Measurements from ENCODE around the gene DNER.
"Not testable (repeated sequence)": the region's sequence is repeated elsewhere in the genome, so short reads cannot be mapped to it uniquely, and the experiment has no call there.

The DNER gene

DNA sequence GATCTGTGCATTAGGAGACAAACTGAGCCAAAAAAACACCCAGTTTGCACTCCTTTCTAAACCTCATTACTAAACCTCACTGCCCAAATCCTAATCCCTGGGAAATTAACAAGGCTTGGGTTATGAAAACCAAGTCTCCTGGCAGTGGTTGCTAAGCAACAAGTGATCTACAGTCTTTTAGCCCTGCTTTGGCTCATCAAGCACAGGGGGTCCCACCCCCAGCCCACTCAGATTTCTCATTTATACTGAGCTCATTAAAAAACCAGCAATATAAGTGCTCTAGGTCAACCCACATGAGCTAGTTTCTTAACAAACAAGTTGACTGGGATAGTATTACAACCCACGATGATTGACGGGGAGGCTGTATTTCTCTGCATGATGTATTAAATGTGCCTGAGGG, 18.4 kb downstream of the DNER start:
- DNase-seq = no peak
- Mint-ChIP-seq H3K9me3 (no peaks in the 10 kb centered on the region), H3K4me3 (no peak overlapping the region), H3K4me1 (no peaks in the 10 kb centered on the region), H3K27me3 (peaks cover 10% of the 10 kb centered on the region), H3K27ac (no peak overlapping the region)
- no peak for ATAC-seq

DNA sequence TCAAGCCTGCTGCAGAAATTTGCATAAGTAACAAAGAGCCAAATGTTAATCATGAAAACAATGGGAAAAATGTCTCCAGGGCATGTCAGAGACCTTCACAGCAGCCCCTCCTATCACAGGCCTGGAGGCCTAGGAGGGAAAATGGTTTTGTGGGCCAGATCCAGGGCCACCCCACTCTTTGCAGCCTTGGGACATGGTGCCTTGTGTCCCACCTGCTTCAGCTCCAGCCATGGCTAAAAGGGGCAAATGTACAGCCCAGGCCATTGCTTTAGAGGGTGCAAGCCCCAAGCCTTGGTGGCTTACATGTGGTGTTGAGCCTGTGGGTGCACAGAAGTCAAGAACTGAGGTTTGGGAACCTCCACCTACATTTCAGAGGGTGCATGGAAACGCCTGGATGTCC, 20.5 kb downstream of the DNER start:
- not testable (repeated sequence) for H3K4me3 Mint-ChIP-seq, H3K9me3 Mint-ChIP-seq, ATAC-seq, H3K27me3 Mint-ChIP-seq, H3K4me1 Mint-ChIP-seq, DNase-seq
- H3K27ac Mint-ChIP-seq = peak overlapping the region in 1 of 2 donors; percentile 6

DNA sequence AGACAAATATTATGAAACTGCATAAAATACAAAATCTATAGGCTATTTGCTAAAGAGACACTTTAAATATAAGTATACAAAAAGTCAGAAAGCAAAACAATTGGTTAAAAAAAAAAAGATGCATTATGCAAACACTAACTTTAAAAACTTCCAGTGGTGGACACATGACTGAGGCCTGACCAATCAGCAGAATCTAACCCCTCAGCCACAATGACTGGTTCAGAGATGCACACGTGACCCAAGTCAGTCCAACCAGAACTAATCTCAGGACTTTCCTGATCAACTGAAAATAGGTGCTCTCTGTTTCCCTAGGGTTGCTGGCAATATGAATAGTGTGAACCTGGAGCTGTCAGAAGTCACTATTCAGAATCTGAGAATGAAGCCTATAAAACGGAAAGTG, 22.7 kb downstream of the DNER start:
- Mint-ChIP-seq H3K9me3 (no peaks in the 10 kb centered on the region), H3K4me3 (no peak overlapping the region), H3K27ac (no peak overlapping the region), H3K27me3 (peaks cover 2% of the 10 kb centered on the region), H3K4me1 (no peaks in the 10 kb centered on the region)
- no peak for ATAC-seq
- no peak for DNase-seq

DNA sequence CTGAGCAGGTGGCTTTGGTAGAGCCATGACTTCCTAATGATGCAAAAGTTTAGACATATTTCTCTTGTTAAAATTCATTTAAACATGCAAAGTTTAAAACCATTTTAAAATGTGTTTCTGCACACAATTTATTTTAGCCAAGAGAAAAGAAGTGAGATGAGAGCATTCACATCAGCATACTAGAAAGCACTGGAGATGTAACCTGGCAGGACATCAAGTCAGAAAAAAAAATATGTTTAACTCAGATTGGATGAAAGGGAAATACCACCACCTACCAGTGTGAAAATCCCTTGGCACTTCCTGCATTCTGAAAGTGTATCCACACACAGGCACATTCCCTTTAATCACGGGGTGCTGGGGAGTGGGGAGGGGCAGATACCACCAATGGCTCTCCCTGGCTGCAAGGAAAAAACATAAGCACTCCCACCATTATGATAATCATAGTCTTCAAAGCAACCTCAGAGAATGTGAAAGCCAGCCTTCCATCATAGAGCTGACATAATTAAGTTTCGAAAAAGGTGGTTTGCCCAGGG, 25.0 kb downstream of the DNER start:
- H3K27me3 Mint-ChIP-seq = peaks cover 19% of the 10 kb centered on the region
- H3K4me3 Mint-ChIP-seq = no peak overlapping the region
- H3K9me3 Mint-ChIP-seq = peaks cover 0 to 7% of the 10 kb centered on the region in 2 donors
- ATAC-seq (no peak), DNase-seq (no peak)
- H3K4me1 Mint-ChIP-seq = no peaks in the 10 kb centered on the region
- H3K27ac Mint-ChIP-seq = no peak overlapping the region

DNA sequence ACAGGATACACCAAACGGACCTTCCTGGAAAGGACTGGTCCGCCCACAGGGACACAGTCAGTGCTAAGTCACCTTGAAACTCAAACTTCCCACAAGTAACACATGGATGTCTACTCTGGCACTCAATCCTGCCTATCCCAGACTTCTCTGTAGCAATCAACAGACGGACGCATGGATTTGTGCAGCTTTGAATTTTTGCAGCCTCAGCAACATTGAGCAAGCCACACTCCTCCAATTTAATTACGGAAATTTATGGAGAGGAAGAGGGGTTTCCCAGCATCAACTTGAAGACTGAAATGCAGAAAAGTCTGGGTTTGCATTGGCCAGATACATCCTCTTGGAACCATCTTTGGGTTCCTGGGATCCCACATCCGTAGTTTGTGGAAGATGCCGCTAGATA, 26.2 kb downstream of the DNER start:
- H3K4me3 Mint-ChIP-seq = no peak overlapping the region
- no peak for ATAC-seq
- H3K9me3 Mint-ChIP-seq = peaks cover 0 to 7% of the 10 kb centered on the region in 2 donors
- H3K4me1 Mint-ChIP-seq = no peaks in the 10 kb centered on the region
- H3K27ac Mint-ChIP-seq = no peak overlapping the region
- no peak for DNase-seq
- H3K27me3 Mint-ChIP-seq = peaks cover 31% of the 10 kb centered on the region

DNA sequence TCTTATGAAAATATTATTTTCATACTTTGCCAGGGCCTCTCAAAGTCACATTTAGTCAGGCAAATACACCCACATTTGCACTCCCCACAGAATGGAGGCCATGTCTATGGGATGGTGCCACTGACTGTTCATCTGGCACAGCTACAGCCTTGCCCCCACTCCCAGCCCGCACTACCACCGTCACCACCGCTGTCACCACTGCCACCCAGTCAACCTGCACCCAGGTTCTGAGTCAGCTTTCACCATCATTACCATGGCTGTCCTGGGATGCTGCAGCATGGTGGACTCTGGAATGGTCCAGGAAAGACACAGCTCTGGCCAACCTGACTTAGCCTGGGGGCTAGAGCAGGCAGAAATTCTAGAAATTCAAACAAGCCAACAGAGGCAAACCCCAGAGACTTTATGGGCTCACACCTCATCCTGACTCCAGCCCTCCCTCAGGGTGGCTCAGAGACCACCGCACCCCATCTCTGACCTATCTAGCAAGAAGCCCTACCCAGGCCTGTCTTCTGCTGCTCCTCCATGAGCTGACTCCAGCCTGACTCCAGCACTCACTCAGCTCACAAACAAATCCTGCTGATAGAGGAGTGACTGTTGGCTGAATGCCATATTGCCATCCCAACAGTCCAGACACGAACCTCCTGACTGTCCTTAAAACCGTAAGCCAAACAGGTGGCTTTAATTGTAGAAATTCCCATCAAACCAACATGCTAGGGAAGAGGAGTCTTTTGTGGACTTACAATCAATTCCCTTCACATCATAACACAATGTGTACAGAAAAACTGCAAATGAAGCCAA, 28.0 kb downstream of the DNER start:
- Mint-ChIP-seq H3K27me3 (peaks cover 45% of the 10 kb centered on the region), H3K27ac (no peak overlapping the region), H3K4me3 (no peak overlapping the region), H3K4me1 (no peaks in the 10 kb centered on the region), H3K9me3 (peaks cover 0 to 7% of the 10 kb centered on the region in 2 donors)
- DNase-seq (no peak), ATAC-seq (no peak)

DNA sequence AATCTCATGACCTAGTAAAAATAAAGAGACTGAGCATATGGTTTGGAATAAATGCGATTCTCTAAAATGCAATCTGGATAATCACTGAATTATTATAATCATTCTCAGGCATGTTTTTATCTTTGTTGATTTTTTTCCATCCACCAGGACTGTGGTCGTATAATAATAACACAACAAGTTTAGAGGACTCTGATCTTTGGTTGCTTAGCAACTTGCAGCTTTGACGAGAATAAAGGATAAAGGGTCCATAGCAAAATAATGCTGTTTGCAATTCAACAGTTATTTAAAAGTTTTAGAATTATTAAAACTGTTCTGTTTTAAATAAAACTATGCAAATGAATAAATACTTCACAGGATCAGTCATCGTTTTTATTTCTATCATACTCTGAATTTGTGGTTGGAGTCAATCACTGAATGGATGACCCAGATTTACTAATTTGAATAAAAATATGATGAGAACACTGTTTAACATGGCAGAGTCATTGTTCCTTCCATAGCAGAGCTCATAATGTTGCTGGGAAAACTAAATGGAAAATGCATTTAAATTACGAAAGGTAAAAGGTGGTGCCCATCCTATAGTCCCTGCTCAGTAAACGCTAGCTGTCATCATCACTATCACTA, 29.3 kb downstream of the DNER start:
- H3K27me3 Mint-ChIP-seq = peaks cover 49% of the 10 kb centered on the region
- no peak for ATAC-seq
- H3K4me3 Mint-ChIP-seq = no peak overlapping the region
- no peak overlapping the region for H3K27ac Mint-ChIP-seq
- no peaks in the 10 kb centered on the region for H3K4me1 Mint-ChIP-seq
- DNase-seq = no peak
- H3K9me3 Mint-ChIP-seq = peaks cover 0 to 7% of the 10 kb centered on the region in 2 donors

DNA sequence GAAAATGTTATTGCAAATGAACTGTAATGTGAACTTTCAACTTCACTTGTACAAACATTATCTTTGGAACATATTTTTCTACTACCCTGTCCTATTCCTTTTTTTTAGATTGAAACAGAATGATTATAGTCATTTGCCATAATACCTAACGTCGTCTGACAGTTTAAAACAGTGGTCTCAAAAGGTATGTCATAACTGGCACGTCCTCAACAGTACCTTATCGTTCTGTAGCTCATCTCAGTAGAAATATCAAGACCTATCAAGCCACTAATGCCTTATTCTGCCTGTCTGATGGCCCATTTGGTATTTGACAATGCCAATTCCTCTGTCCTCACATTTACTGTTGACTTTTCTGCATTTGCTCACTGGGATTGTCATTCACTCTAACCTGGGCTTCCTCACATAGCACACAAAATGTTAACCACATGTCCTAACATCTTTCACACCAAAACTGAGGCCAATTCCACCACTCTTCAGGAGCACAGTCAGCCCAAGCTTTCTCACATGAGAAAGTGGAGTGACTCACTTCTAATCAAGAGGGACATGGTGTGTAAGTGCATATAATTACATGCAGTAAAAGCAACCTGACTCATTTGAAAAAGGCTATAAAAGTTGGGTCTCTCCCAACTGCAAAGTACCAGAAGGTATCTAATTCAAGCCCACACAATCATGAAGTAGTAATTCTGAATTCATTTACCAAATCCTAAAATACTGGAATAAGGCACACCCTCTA, 34.8 kb downstream of the DNER start:
- no peak overlapping the region for H3K27ac Mint-ChIP-seq
- no peaks in the 10 kb centered on the region for H3K4me1 Mint-ChIP-seq
- no peaks in the 10 kb centered on the region for H3K9me3 Mint-ChIP-seq
- H3K4me3 Mint-ChIP-seq = no peak overlapping the region
- ATAC-seq = no peak
- H3K27me3 Mint-ChIP-seq = peaks cover 69% of the 10 kb centered on the region
- DNase-seq = no peak

DNA sequence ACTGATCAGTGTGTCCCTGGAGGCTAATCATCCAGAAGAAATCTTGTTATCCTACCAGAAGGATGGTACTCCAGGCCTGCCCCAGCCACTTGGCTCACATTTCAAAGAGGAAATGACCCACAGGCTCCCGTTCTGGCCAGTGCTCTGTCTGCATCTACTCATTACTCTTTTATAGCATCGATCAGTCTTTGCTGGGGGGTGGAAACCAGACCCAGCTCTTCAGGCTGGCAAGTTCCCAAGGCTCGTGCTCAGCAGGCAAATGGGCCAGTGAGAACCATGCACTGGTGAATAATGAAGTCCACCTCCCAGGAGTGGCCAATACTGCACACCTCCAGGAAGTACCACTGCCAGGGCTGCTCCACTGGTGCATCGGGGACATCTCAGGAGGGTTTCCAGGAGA, 38.8 kb downstream of the DNER start:
- Mint-ChIP-seq H3K9me3 (no peaks in the 10 kb centered on the region), H3K4me3 (no peak overlapping the region), H3K27me3 (peaks cover 74% of the 10 kb centered on the region), H3K4me1 (no peaks in the 10 kb centered on the region), H3K27ac (peak overlapping the region in 1 of 2 donors; percentile 32)
- no peak for ATAC-seq
- no peak for DNase-seq

DNA sequence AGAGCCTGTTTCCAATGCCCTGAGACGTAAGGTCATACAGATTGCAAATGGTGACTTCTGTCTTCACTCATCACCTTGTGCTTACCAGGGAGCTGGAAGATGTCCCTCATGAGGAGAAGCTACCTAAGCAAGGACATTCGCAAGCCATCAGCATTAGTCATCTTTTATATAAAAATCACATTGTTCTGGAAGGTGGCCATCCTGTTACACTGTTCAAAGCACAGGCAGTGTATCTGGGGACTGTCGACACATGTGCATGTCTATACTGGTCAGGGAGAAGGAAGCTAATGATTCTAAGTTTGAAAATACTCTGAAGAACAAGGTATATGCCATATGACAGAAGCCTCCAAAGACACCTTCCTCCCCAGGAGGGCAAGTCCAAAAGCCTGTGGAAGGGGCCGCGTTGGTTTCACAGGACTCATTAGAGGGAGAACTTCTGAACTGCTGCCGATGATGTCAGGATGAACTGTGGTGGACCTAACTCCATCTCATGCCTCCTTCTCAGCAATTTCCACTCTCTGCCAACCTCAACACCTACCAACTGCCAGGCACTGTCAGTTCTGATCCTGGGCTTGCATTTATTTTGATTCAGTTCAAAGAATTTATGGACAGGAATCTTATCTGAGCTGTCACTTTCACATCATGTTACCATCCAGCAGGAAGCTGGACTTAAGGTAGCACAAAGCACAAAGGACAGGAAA, 39.4 kb downstream of the DNER start:
- no peak overlapping the region for H3K4me3 Mint-ChIP-seq
- H3K27ac Mint-ChIP-seq = peak overlapping the region in 1 of 2 donors; percentile 32
- no peaks in the 10 kb centered on the region for H3K4me1 Mint-ChIP-seq
- ATAC-seq (no peak), DNase-seq (no peak)
- no peaks in the 10 kb centered on the region for H3K9me3 Mint-ChIP-seq
- H3K27me3 Mint-ChIP-seq = peaks cover 74% of the 10 kb centered on the region

DNA sequence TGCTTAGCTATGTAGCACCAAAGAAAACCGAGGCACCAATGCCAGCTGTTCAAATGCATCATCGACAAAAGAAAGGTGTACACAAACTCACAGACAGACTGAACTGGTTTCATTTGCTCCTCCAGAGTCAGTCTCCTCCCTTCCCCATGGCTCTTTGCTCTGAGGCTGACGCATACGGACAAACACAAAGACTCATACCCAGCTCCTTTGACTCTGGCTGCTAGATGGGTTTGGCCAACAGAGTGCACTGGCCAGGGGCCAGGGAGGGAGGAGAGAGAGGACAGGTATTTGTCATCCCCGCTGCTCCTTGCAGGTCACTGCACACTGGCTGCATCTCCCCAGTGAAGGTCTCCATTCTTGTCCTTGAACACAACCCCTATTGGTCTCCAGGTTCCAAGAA, 40.7 kb downstream of the DNER start:
- peak; percentile 18 for ATAC-seq
- Mint-ChIP-seq H3K27ac (no peak overlapping the region), H3K9me3 (no peaks in the 10 kb centered on the region), H3K4me1 (no peaks in the 10 kb centered on the region), H3K27me3 (peaks cover 63% of the 10 kb centered on the region), H3K4me3 (no peak overlapping the region)
- DNase-seq = no peak

DNA sequence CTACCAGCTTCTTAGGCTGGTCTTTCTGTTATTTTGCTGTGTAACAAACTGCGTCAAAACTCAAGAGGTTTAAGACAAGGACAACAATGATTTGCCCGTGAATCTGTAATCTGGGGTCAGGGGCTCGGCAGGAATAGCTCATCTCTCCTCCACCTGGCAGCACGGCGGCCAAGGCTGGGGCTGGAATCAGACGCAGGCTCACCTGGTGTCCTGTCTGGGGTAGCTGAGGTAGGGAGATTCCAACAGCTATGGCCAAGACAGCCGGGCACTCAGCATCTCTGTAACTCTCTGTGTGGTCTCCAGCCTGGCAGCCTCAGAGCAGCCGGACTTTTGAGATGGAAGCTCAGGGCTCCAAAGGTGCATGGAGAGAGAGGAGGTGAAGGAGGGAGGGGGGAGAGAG, 42.3 kb downstream of the DNER start:
- DNase-seq = no peak
- ATAC-seq = no peak
- no peak overlapping the region for H3K4me3 Mint-ChIP-seq
- H3K4me1 Mint-ChIP-seq = no peaks in the 10 kb centered on the region
- H3K27ac Mint-ChIP-seq = no peak overlapping the region
- peaks cover 47% of the 10 kb centered on the region for H3K27me3 Mint-ChIP-seq
- no peaks in the 10 kb centered on the region for H3K9me3 Mint-ChIP-seq

DNA sequence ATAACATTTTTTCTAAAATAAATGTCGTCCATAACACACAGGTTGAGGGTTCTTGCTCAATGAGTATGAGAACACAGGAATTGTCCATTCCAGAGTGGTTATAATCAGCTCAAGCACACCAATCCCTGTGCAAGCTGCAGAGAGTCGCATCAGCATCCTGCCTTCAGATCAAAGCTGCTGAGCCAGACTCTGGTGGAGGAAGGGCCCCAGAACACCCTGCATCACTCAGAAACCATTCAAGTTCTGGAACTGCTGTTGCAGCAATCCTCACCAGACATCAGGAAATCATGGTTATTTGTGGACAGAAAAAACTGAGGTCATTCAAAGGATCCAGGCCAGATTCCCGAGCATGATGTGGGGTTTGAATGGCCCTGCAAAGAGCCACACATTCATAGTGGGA, 44.5 kb downstream of the DNER start:
- H3K27ac Mint-ChIP-seq = no peak overlapping the region
- DNase-seq = no peak
- no peak for ATAC-seq
- no peaks in the 10 kb centered on the region for H3K4me1 Mint-ChIP-seq
- H3K9me3 Mint-ChIP-seq = no peaks in the 10 kb centered on the region
- H3K27me3 Mint-ChIP-seq = peaks cover 47% of the 10 kb centered on the region
- no peak overlapping the region for H3K4me3 Mint-ChIP-seq

DNA sequence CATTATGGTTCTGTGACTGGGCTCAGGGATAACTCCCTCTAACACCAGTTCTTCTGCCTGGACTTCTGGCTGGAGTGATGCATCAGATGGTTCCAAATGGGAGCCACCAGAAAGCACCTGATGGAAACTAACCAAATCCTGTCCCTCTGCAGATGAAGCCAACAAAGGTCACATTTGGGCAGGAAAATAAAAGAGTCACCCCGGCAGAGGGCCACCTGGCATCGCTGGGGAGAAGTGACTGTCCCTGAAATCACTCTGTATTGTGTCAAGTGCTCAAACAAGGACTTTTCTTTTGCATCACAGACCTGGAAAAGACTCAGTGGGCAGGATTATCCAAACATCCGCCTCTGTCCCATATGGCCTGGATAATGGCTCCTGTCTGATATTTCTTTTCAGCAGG, 47.5 kb downstream of the DNER start:
- no peak for DNase-seq
- Mint-ChIP-seq H3K9me3 (no peaks in the 10 kb centered on the region), H3K27ac (no peak overlapping the region), H3K4me3 (no peak overlapping the region), H3K4me1 (no peaks in the 10 kb centered on the region), H3K27me3 (peaks cover 25% of the 10 kb centered on the region)
- no peak for ATAC-seq

DNA sequence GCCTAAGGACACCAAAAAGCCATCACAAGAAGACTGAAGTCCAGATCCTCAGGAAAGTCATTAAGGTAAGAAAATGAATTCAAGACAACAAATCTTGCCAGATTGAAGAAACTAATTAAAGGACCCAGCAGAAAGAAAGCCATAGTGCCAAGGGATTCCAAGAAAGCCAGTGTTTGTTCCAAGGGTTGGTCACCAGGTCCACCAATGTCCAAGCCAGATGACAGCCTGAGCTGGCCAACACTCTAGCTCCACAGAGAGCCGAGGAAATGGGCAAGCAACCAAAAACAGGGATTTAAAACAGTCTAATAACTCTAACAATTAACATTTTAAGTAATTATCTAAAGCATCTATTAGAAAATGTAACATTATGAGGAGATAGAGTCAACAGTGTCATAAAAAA, 49.2 kb downstream of the DNER start:
- Mint-ChIP-seq H3K27ac (no peak overlapping the region), H3K4me1 (no peaks in the 10 kb centered on the region), H3K4me3 (no peak overlapping the region), H3K9me3 (no peaks in the 10 kb centered on the region), H3K27me3 (peaks cover 15% of the 10 kb centered on the region)
- DNase-seq (no peak), ATAC-seq (no peak)

All from stimulated activated naive CD8-positive, alpha-beta T cell treated with anti-CD3 and anti-CD28 coated beads, Interleukin-15, amount 100 ng/mL, for 72 hours (primary cell).